ENCODE data around the gene PEX5L. TPM values are rescaled to one million over a fixed set of nuclear protein-coding genes. Genes with fewer than 3 reads are reported as not detected.

Gene PEX5L
- total RNA-seq, 4 donors from 2014 or later: 1.2 TPM; not detected in 3

- in situ Hi-C loops (cut with MboI; ENCODE audit: low pct_ligation_motif_present in 1 of 4, low pct_unique_long_range_greater_than_20kb in 1 of 4, low sequenced_read_pairs in 3 of 4) (no loop called here), intact Hi-C loops (cut with DNase I; ENCODE audit: low total_unique reads) (no loop called here)
- 53 to 55% methylated on average over 5 of the region's 5 CpGs for WGBS, 2 donors (ENCODE audit: low coverage in 1 of 2)
- no peak overlapping the region for H3K4me3 ChIP-seq
- no peak for TF ChIP-seq EP300 (IDR thresholded peaks at IDR 0.05; ENCODE audit: low read depth)
- TF ChIP-seq POLR2AphosphoS5 (IDR thresholded peaks at IDR 0.05): no peak
- TF ChIP-seq CTCF (IDR thresholded peaks at IDR 0.05): no peak
- TF ChIP-seq POLR2A (IDR thresholded peaks at IDR 0.05): no peak
- no peaks in the 10 kb centered on the region for H3K27me3 ChIP-seq
- no peak for DNase-seq
- H3K36me3 ChIP-seq: no peaks in the 10 kb centered on the region
- no peaks in the 10 kb centered on the region for H3K4me1 ChIP-seq
- H3K27ac ChIP-seq: no peak overlapping the region
- no peaks in the 10 kb centered on the region for H3K9me3 ChIP-seq
Measured at GRCh38 chr3:179961703-179962078, 75.0 kb downstream of the PEX5L start.

- Histone ChIP-seq H3K27ac (no peak overlapping the region), H3K9me3 (no peaks in the 10 kb centered on the region), H3K4me3 (no peak overlapping the region), H3K36me3 (no peaks in the 10 kb centered on the region), H3K27me3 (no peaks in the 10 kb centered on the region), H3K4me1 (no peaks in the 10 kb centered on the region)
- DNase-seq: no peak
- TF ChIP-seq EP300 (IDR thresholded peaks at IDR 0.05; ENCODE audit: low read depth): no peak
- no peak for TF ChIP-seq POLR2AphosphoS5 (IDR thresholded peaks at IDR 0.05)
- no peak for TF ChIP-seq POLR2A (IDR thresholded peaks at IDR 0.05)
- TF ChIP-seq CTCF (IDR thresholded peaks at IDR 0.05): no peak
- 48 to 52% methylated on average over 6 of the region's 6 CpGs for WGBS, 2 donors (ENCODE audit: low coverage in 1 of 2)
- intact Hi-C loops (cut with DNase I; ENCODE audit: low total_unique reads) (no loop called here), in situ Hi-C loops (cut with MboI; ENCODE audit: low pct_ligation_motif_present in 1 of 4, low pct_unique_long_range_greater_than_20kb in 1 of 4, low sequenced_read_pairs in 3 of 4) (no loop called here)
Measured at GRCh38 chr3:179961071-179961702, 75.5 kb downstream of the PEX5L start.

GRCh38 chr3:179958759-179959158 lies 78.0 kb downstream of the PEX5L start:
- no peak for DNase-seq
- Histone ChIP-seq H3K27me3 (no peaks in the 10 kb centered on the region), H3K4me3 (no peak overlapping the region), H3K9me3 (no peaks in the 10 kb centered on the region), H3K36me3 (no peaks in the 10 kb centered on the region), H3K27ac (no peak overlapping the region), H3K4me1 (no peaks in the 10 kb centered on the region)
- 68 to 73% methylated on average over 7 to 9 of the region's 9 CpGs for WGBS, 2 donors (ENCODE audit: low coverage in 1 of 2)
- in situ Hi-C loops (cut with MboI; ENCODE audit: low pct_ligation_motif_present in 1 of 4, low pct_unique_long_range_greater_than_20kb in 1 of 4, low sequenced_read_pairs in 3 of 4) (no loop called here), intact Hi-C loops (cut with DNase I; ENCODE audit: low total_unique reads) (no loop called here)
- TF ChIP-seq POLR2AphosphoS5 (IDR thresholded peaks at IDR 0.05) (no peak), POLR2A (IDR thresholded peaks at IDR 0.05) (no peak), CTCF (IDR thresholded peaks at IDR 0.05) (no peak), EP300 (IDR thresholded peaks at IDR 0.05; ENCODE audit: low read depth) (no peak)

GRCh38 chr3:179958143-179958542 lies 78.6 kb downstream of the PEX5L start:
- intact Hi-C loops (cut with DNase I; ENCODE audit: low total_unique reads) (no loop called here), in situ Hi-C loops (cut with MboI; ENCODE audit: low pct_ligation_motif_present in 1 of 4, low pct_unique_long_range_greater_than_20kb in 1 of 4, low sequenced_read_pairs in 3 of 4) (no loop called here)
- Histone ChIP-seq H3K4me3 (no peak overlapping the region), H3K9me3 (no peaks in the 10 kb centered on the region), H3K36me3 (no peaks in the 10 kb centered on the region), H3K27ac (no peak overlapping the region), H3K4me1 (no peaks in the 10 kb centered on the region), H3K27me3 (no peaks in the 10 kb centered on the region)
- no peak for TF ChIP-seq POLR2AphosphoS5 (IDR thresholded peaks at IDR 0.05)
- TF ChIP-seq EP300 (IDR thresholded peaks at IDR 0.05; ENCODE audit: low read depth): no peak
- no peak for TF ChIP-seq POLR2A (IDR thresholded peaks at IDR 0.05)
- no peak for TF ChIP-seq CTCF (IDR thresholded peaks at IDR 0.05)
- 69 to 72% methylated on average over 2 of the region's 2 CpGs for WGBS, 2 donors (ENCODE audit: low coverage in 1 of 2)
- DNase-seq: no peak
